Measurements from ENCODE around the gene BAX. TPM values are rescaled to one million over a fixed set of nuclear protein-coding genes. Genes with fewer than 3 reads are reported as not detected.

BAX gene
- total and polyA plus RNA-seq, 9 of the 15 experiments (the other 6 are each of a cell fraction or from before 2014, with no cell fraction given) = 3.2 to 95.4 (median 44.5) TPM

DNA sequence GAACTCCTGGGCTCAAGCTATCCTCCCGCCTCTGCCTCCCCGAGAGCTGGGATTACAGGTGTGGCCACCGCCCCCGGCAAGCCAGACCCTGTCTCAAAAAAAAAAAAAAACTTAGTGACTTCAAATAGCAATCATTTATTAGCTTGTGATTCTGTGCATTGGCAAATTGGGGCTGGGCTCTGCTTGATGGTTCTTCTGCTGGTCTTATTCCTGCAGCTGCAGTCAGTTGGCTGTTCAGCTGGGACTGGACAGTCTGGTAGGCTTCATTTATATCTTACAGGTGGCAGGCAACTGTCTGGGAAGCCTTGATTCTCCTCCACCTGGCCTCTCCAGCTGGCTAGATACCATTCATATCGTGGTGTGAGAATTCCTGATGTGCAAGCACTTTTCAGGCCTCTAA lies 13.8 kb upstream of the BAX start:
- no peaks in the 10 kb centered on the region for H3K9me1 ChIP-seq (ENCODE audit: control insufficient read depth, insufficient read depth, low read length)
- H3K4me1 ChIP-seq (replicated peaks in 1 of 2; ENCODE audit: control insufficient read depth in 2 of 2, insufficient read depth in 2 of 2, low read length in 2 of 2) = peaks cover 5 to 27% of the 10 kb centered on the region in 2 experiments; a peak in 3 of 5 replicates
- no peaks in the 10 kb centered on the region; the same call in 2 of the 3 replicates for H3K36me3 ChIP-seq (ENCODE audit: control insufficient read depth, insufficient read depth, low read length)
- TF ChIP-seq CBFA2T3 (IDR thresholded peaks at IDR 0.05) (0 out of 2 replicates have a peak, but pooled peaks have one; percentile 14), LARP7 (IDR thresholded peaks at IDR 0.05) (no peak), SMARCE1 (IDR thresholded peaks at IDR 0.05) (no peak), ZNF41 (CRISPR knock-in tag; conservative IDR thresholded peaks at IDR 0.05) (no peak), SREBF1 (IDR thresholded peaks at IDR 0.05; ENCODE audit: borderline replicate concordance, low read depth, low read length) (no peak)
- H2AFZ ChIP-seq (ENCODE audit: low read depth, low read length) = no peak overlapping the region
- FAIRE-seq (no peak), DNase-seq (ENCODE audit: extremely low read depth in 1 of 4, low spot score in 3 of 4) (peak in 1 of 4 experiments; percentile 5), ATAC-seq (no peak)
- BruUV-seq (replicated peaks) = no TSS peak
- CTCF ChIA-PET (ENCODE audit: low intra/inter-chr PET ratio) = no interaction called here
- no peaks in the 10 kb centered on the region for H3K79me2 ChIP-seq (ENCODE audit: control insufficient read depth, insufficient read depth, low read length)
- H4K20me1 ChIP-seq (replicated peaks; ENCODE audit: control insufficient read depth, insufficient read depth, low read length) = no peaks in the 10 kb centered on the region
- no peak overlapping the region for H3K4me3 ChIP-seq
- H3K4me2 ChIP-seq (ENCODE audit: insufficient read depth, low read length) = no peak overlapping the region
- intact Hi-C loops (cut with micrococcal nuclease) = no loop called here
- WGBS (ENCODE audit: insufficient coverage, low coverage, missing lambda C conversion rate) = 72% methylated on average over 3 of the region's 5 CpGs
- no peaks in the 10 kb centered on the region for H3K9me3 ChIP-seq (replicated peaks; ENCODE audit: control insufficient read depth, insufficient read depth, low read depth, low read length)
- in situ Hi-C loops (cut with MboI) = no loop called here
- no peak overlapping the region for H3K9ac ChIP-seq (ENCODE audit: insufficient read depth in 1 of 2, low read depth in 2 of 2, low read length in 2 of 2)
- no peak overlapping the region for H3K27ac ChIP-seq (ENCODE audit: extremely low read depth, low read depth, low read length)
- H3K27me3 ChIP-seq (ENCODE audit: control insufficient read depth in 2 of 2, insufficient read depth in 2 of 2, low read length in 2 of 2) = no peaks in the 10 kb centered on the region
- POLR2A ChIA-PET = interaction anchor here (0.6 to 1.1 kb wide), 7 partner anchors 8 to 69 kb away, joined by 3 to 5 read pairs (median 3); partner anchors contain the start of gene PPP1R15A

DNA sequence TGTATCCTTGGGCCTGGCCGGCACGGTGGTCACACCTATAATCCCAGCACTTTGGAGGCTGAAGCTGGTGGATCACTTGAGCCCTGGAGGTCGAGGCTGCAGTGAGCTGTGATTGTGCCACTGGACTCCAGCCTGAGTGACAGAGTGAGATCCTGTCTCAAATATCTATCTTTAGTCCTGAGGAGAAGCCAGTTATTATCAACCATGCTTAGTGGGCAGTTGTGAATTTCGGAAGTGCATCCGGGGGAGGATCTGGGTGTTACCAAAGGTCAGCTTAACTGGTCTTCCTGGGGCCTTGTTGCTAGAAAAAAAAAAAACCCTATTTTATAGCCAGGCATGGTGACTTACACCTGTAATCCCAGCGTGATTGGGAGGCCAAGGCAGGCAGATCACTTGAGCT lies 11.6 kb upstream of the BAX start:
- Histone ChIP-seq H3K9me3 (replicated peaks; ENCODE audit: control insufficient read depth, insufficient read depth, low read depth, low read length) (peaks cover 11% of the 10 kb centered on the region), H2AFZ (ENCODE audit: low read depth, low read length) (no peak overlapping the region), H3K36me3 (ENCODE audit: control insufficient read depth, insufficient read depth, low read length) (no peaks in the 10 kb centered on the region; the same call in 2 of the 3 replicates), H3K4me2 (ENCODE audit: insufficient read depth, low read length) (no peak overlapping the region), H3K4me3 (no peak overlapping the region), H3K9me1 (ENCODE audit: control insufficient read depth, insufficient read depth, low read length) (no peaks in the 10 kb centered on the region), H4K20me1 (replicated peaks; ENCODE audit: control insufficient read depth, insufficient read depth, low read length) (no peaks in the 10 kb centered on the region), H3K9ac (ENCODE audit: insufficient read depth in 1 of 2, low read depth in 2 of 2, low read length in 2 of 2) (no peak overlapping the region), H3K27me3 (ENCODE audit: control insufficient read depth in 2 of 2, insufficient read depth in 2 of 2, low read length in 2 of 2) (no peaks in the 10 kb centered on the region), H3K27ac (ENCODE audit: extremely low read depth, low read depth, low read length) (peak overlapping the region; percentile 48; the same call in 1 of the 3 replicates), H3K4me1 (replicated peaks in 1 of 2; ENCODE audit: control insufficient read depth in 2 of 2, insufficient read depth in 2 of 2, low read length in 2 of 2) (peaks cover 5 to 21% of the 10 kb centered on the region in 2 experiments; a peak in 3 of 5 replicates), H3K79me2 (ENCODE audit: control insufficient read depth, insufficient read depth, low read length) (no peaks in the 10 kb centered on the region)
- peak in 1 of 4 experiments; percentile 16 for DNase-seq (ENCODE audit: extremely low read depth in 1 of 4, low spot score in 3 of 4)
- FAIRE-seq = peak; percentile 79
- in situ Hi-C loops (cut with MboI) (no loop called here), intact Hi-C loops (cut with micrococcal nuclease) (no loop called here)
- POLR2A ChIA-PET = interaction anchor here (0.7 to 2.8 kb wide), 9 partner anchors 9 to 68 kb away, joined by 3 to 8 read pairs (median 5); partner anchors contain the start of gene BAX
- CTCF ChIA-PET (ENCODE audit: low intra/inter-chr PET ratio) = no interaction called here
- 15% methylated on average over 6 of the region's 6 CpGs for WGBS (ENCODE audit: insufficient coverage, low coverage, missing lambda C conversion rate)
- ATAC-seq = peak; percentile 46
- no TSS peak for BruUV-seq (replicated peaks)
- TF ChIP-seq, protein P1, sequence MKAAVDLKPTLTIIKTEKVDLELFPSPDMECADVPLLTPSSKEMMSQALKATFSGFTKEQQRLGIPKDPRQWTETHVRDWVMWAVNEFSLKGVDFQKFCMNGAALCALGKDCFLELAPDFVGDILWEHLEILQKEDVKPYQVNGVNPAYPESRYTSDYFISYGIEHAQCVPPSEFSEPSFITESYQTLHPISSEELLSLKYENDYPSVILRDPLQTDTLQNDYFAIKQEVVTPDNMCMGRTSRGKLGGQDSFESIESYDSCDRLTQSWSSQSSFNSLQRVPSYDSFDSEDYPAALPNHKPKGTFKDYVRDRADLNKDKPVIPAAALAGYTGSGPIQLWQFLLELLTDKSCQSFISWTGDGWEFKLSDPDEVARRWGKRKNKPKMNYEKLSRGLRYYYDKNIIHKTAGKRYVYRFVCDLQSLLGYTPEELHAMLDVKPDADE (conservative IDR thresholded peaks at IDR 0.05; ENCODE audit: control insufficient read depth, low read depth, low read length) = no peak
- TF ChIP-seq POLR2H (tag; IDR thresholded peaks at IDR 0.05; ENCODE audit: low read depth) (no peak), KLF16 (IDR thresholded peaks at IDR 0.05) (peak; percentile 45; the same call in 1 of the 2 replicates), SLC30A9 (CRISPR knock-in tag; IDR thresholded peaks at IDR 0.05) (no peak), IFI16 (CRISPR knock-in tag; IDR thresholded peaks at IDR 0.05) (no peak), POLR3A (IDR thresholded peaks at IDR 0.05; ENCODE audit: borderline replicate concordance, extremely low read depth, insufficient read depth, insufficient read length) (no peak), CCAR2 (IDR thresholded peaks at IDR 0.05; ENCODE audit: low read depth, low read length) (no peak)
